WI38 (cell line): ENCODE data around the gene LMNTD1.

Experiments
- H3K4me3 ChIP-seq: 2 replicates; pipeline ENCODE4 v1.5.1; 2011; ENCODE audit warnings: low read depth, mild to moderate bottlenecking, control low read depth, low read length
- CTCF ChIP-seq: IDR thresholded peaks from 2 replicates; pipeline ENCODE4 v1.5.1; 2012; ENCODE audit warnings: low read depth, mild to moderate bottlenecking, control low read depth, low read length

The LMNTD1 gene

DNA sequence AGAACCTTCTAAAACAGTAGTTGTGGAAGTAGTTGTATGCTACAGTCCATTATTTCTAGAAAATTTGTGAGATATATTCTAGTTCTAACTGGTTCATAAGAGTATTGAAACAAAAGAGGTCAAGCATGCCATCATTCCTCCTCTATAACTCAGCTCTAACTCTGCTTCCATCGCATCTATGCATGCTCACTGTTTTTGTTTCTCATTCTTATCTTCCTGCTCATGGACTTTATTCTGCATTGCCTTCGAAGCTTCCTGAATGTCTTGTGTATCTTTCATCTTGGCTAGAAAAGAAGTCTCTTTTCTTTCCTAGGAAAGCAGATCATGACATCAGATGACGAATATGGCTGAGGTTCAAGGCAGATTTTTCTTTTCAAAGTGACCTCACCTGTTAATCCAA lies 402 bp downstream of the LMNTD1 start:
- no peak overlapping the region for H3K4me3 ChIP-seq
- no peak for TF ChIP-seq CTCF

DNA sequence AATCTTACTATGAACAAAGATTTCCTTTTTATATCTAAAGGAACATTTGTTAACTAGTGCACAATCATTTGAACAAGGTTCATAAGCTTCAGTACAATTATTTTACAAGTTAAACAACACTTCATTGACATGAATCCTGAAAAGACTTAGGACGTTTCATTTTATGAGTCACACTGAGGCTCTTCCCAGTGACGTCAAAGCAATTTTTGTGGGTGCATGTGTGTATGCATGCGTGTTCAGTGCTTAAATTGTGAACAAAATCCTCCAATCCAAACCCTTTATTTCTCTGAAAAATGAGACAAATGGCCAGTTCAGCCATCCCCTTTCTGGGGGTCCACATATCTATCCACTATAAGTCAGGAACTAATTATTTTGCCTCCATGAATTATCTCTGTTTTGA lies 2.9 kb downstream of the LMNTD1 start:
- TF ChIP-seq CTCF, result no peak
- no peak overlapping the region for H3K4me3 ChIP-seq

- H3K4me3 ChIP-seq, result no peak overlapping the region
- no peak for TF ChIP-seq CTCF
These were observed 4.0 kb downstream of the LMNTD1 start for GRCh38 chr12:25549120-25549519.

DNA sequence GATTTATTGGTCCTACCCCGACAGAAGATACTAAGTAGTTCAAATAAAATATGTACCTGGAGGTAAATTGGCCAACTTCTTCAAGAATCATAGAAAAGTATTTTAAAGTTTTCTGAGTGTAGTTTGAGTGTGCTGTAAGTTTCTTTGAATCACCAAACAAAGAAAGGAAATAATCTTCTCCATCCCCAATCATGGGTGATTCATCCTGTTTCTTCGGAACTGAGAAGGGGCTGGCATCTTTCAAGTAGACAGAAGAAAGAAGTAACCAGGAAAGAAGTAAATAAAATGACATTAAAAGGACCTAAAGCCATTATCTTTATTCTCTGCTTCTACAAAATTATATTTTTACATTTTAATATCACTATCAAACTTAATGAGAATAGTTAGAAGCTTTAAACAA lies 6.8 kb downstream of the LMNTD1 start:
- no peak overlapping the region for H3K4me3 ChIP-seq
- no peak for TF ChIP-seq CTCF

DNA sequence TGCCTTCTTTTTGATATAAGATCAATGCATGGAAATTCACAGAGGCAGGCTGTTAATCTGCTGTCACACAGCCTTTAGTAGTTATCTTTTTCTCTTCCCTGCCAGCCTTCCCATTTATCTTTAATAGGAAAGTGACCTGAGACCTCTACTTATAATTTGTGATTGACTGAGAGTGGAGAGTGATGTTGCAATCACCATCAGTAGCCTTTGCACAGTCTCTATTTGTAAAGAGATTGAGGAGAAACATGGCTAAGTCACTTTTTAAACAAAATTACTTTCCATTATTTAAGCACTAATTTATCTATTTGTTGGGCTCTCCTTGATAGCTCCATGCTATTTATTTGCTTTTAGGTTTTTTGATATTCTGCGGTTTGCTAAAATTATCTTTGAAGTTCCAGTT lies 19.9 kb downstream of the LMNTD1 start:
- TF ChIP-seq CTCF, result no peak
- no peak overlapping the region for H3K4me3 ChIP-seq

GRCh38 chr12:25531502-25532052 lies 21.5 kb downstream of the LMNTD1 start:
- TF ChIP-seq CTCF, result no peak
- no peak overlapping the region for H3K4me3 ChIP-seq

DNA sequence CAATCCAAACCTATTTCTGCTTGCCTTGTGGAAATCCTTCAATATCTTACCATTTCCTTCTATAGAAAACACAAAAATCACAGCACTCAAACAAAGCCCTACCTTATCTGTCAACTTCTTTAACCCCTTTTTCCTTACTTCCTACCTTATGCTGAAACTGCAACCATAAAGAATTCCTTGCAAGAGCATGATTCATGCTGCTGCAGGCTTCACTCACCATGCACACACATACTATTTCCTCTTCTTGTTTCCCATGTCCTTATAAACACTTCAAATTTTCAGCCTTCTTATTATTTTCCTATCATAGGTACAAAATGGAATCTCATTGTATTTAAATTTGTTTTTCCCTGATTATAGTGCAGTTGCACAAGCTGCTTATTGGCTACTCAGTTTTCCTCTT lies 23.3 kb downstream of the LMNTD1 start:
- no peak overlapping the region for H3K4me3 ChIP-seq
- no peak for TF ChIP-seq CTCF
